GM21423 (cell line): ENCODE results near the gene HMX1.

Experiments
- ATAC-seq: cut with Tn5 transposase; IDR thresholded peaks from one replicate; pipeline ENCODE4 v1.9.1; 2021; ENCODE audit warnings: mild to moderate bottlenecking, moderate library complexity; ENCODE audit not compliant: unreplicated experiment

The HMX1 gene

DNA sequence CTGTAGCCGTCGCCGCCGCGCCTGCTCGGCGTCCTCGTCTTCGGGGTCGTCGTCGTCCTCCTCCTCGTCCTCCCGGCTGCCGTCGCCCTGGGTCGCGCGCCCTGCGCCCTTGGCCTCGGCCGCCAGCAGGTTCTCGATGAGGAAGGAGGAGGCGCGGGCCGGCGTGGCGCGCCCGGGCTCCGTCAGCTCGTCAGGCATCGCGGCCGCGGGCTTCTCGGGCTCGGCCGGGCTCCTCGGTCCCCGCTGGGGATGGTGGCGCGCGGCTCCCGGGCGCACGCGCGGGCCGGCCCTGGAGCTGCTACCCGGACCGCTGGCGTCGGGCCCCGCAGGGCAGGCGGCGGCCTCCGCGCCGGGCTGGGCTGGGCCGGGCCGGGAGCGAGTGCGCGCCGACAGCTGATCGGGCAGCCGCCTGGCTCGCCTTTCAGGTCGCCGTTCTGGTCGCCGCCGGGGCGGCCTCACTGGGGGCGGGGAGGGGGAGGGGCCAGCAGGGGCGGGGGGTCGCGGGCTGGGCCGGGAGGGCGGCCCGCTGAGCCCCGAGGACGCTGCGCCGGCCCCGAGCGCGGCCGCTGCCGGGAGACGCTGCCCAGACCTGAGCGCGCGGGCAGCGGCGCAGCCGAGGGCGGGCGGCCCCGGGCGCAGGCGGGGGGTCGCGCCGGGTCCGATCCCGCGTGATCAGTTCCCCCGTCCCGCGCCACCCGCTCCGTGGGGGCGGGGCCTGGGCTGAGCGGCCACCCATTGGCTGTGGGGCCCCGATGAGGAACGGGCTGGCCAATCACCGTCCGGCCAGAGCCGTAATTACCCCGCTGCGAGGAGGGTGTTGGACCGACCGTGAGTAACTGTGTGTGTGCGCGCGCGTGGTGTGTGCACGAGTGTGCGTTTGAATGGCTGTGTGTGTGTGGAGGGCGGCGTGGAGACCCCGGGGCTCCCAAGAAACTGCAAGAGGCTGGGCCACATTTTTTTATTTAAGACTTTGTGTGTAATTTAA is at the start of gene HMX1:
TSS of gene HMX1 (minus strand) at position 423 of the 985 bp plus-strand sequence. CDS start at position 198, 225 bp downstream.
- no peak for ATAC-seq

- ATAC-seq: no peak
Measured at GRCh38 chr4:8920969-8921368, 49.3 kb upstream of the HMX1 start.

GRCh38 chr4:8920289-8920965 is 48.8 kb upstream of the HMX1 start:
- no peak for ATAC-seq

- ATAC-seq: no peak
Measured at GRCh38 chr4:8919651-8920288, 48.1 kb upstream of the HMX1 start.

- ATAC-seq: peak; percentile 78
Measured at GRCh38 chr4:8917868-8918783, 46.5 kb upstream of the HMX1 start.

- no peak for ATAC-seq
Measured at GRCh38 chr4:8917321-8917811, 45.7 kb upstream of the HMX1 start.

GRCh38 chr4:8916906-8917305 is 45.3 kb upstream of the HMX1 start:
- no peak for ATAC-seq

GRCh38 chr4:8916351-8916885 is 44.8 kb upstream of the HMX1 start:
- ATAC-seq: no peak

DNA sequence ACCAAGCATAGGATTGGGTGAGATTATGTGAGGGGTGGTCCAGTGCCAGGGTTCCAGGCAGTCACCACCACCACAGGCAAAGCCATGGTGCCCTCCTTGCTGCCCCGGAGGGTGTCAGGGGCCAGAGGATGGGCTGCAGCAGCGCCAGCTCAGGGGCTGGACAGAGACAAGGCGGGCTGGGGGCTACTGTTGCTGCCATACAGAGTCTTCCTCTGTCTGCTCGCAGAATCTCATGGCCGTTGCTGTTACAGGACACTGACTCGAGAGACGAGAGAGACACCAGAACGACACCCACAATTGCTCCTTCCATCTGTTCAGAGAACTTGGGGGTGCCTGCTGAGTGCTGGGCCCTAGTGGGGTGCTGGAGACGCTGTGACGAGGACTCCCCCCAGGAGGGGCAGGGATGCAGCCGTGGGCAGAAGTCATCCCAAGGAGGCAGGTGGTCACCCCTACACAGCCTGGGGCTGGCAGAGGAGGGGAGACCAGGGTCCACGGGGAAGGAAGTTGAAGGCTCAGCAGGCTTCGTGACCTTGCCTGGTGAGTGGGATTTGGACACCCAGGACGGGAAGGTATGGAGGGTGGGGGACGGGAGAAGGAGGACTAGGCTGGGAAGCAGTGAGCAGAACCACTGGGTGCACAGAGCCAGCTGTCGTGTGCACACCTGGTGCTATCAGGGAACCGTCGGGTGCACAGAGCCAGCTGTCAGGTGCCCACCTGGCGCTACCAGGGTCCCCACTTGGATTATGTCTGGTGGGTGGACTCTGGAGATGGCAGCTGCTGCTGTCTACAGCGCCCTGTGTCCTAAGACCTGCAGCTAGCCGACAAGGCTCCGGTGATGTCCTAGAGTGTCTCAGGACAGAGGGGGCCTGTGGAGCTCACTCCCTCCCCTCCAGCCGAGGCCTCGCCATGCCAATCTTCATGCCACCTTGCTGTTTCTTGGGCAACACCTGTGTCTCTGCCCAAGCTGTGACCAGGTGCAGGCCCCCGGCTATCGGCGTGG is 43.9 kb upstream of the HMX1 start:
- ATAC-seq: no peak

DNA sequence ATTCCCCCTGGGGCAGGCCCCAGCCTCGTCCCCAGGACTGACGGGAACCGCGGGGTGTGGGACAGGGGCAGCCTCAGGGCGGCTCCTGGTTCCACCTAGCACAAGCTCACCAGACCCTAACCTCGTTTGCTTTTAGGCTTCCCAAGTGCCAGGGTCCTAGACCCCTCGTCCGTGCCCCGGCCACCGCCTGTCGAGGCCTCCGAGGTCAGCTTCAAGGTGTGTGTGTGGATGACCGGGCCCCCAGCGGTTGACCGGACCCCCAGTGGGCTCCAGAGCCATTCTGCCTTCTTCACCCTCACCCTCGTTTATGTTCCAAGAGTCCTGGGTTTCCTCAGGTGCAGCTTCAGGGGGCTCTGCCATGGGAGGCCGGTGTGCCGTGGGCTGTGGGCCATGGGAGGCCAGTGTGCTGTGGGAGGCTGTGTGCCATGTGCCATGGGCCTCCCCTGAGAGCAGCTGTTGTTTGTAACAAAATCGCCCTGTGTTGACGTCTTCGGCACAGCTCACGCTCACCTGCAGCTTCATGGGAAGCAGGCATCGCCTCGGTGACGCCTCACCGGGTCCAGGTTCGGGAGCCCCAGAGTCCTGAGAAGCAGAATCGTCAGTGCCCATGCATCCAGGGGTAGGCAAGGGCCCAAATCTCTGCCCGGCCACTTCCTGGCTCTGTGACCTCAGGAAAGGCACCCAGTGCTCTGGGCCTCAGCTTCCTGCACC is 43.0 kb upstream of the HMX1 start:
- no peak for ATAC-seq

GRCh38 chr4:8913858-8914460 is 42.3 kb upstream of the HMX1 start:
- no peak for ATAC-seq

GRCh38 chr4:8913121-8913857 is 41.6 kb upstream of the HMX1 start:
- ATAC-seq: no peak

- no peak for ATAC-seq
Measured at GRCh38 chr4:8912506-8912905, 40.9 kb upstream of the HMX1 start.

DNA sequence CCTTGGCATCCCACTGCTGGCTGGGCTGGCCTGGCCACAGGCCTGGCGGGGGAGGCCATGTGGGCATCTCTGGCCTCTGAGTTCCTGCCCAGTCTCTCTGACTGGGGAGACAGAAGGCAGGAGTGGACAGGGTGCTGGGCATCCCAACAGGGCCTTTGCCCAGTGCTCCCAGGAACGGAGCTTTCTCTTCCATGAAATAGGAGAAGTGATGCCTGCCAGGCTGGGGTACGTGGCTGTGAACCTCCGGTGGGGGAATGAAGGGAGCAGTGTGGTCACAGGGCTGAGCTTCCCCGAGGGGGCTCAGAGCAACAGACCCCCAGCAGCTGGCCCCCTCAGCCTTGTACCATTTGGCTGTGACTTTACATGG is 40.4 kb upstream of the HMX1 start:
- no peak for ATAC-seq

DNA sequence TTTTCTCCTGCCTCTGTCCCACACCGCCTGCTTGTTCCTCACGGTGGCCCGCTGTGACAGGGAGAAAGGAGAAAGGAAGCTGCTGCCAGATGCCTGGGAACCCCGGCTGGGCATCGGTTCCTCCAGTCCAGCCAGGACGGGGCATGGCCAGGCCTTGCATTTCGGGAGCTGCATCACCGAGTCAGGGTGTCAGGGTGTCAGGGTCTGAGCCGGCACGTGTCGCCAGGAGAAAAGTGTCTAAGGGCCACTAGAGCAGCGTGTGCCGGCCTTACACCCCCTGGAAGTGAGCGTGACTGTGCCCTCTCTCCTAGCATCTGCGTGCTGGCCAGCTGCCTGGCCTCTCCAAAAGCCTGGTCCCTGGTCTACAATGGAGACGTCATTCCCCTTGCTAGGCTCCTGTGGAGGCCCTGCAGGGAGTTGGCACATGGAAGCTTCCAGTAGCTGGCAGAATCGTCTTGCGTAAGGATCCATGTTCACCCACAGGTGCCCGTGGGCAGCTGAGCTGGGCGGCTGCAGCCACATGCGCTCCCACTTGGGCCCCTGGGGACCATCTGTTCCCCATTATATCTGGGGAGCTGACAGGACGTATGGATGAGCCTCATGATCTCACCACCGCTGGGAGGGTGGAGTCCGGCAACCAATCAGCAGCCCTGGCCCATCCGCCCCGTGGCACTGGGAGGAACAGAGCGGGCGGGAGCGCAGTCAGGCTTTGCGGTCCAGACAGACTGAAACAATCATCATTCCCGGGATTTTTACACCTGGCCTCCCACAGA is 39.9 kb upstream of the HMX1 start:
- no peak for ATAC-seq

GRCh38 chr4:8910822-8911315 is 39.2 kb upstream of the HMX1 start:
- ATAC-seq: no peak
